GM18519 (cell line): ENCODE measurements around the gene CHI3L2.
"Not testable (repeated sequence)": the region's sequence is repeated elsewhere in the genome, so short reads cannot be mapped to it uniquely, and the experiment has no call there.

Experiments
- ATAC-seq: cut with Tn5 transposase; IDR thresholded peaks from one replicate; pipeline ENCODE4 v1.9.1; 2021; ENCODE audit warnings: mild to moderate bottlenecking, moderate library complexity; ENCODE audit not compliant: unreplicated experiment, low FRiP score

Gene CHI3L2

DNA sequence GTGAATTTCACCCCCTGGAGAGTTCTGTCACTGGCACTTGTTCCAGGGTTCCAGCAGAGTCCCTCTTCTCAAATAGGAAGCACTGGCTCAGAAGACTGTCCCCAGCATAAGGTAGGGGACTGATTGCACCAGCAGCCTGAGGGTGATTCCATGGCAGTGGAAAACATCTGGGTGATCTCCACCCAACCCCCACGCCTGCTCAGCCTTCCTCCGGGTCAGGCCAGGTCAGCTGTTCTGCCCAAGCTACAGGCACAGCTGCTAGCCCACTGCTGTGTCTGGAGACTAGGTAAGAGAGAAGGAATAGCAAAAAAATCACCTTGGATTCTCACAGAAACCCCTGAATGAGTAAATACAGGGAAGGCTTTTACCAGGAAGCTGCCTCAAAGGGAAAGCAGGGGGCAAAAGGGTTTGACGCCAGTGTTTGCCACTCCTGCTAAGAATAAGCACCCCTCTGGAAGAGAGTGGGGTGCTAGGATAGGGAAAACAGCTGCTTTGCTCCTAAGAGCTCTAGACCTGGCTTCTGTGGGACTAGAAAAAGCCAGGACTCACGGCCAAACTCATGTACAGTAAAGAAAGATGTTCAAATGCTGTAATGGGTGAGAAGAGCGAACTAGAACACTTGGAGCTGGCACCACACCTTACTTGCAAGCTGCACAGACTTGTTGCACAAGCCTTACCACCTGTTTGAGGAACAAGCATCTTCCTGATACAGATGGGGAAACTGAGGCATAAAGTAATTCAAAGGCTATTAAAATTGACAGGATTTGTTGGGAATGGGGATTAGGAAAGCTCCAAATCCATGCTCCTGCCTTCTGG is 26.0 kb upstream of the CHI3L2 start:
- ATAC-seq, result no peak

DNA sequence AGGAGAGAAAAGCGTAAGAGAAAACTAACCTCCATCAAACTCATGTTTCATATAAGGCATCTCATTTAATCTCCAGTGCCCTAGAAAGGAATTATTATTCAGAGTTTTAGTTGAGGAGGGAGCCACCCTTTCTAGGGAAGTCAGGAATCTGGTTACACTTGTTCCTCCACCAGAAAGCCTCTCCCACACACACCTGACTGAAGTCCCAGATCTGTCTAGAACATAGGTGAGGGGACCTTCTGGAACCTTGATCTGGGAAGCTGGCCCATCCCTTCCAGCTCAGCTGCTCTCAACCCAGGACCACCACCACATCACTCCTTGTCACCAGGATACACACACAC is 25.2 kb upstream of the CHI3L2 start:
- ATAC-seq, result no peak

DNA sequence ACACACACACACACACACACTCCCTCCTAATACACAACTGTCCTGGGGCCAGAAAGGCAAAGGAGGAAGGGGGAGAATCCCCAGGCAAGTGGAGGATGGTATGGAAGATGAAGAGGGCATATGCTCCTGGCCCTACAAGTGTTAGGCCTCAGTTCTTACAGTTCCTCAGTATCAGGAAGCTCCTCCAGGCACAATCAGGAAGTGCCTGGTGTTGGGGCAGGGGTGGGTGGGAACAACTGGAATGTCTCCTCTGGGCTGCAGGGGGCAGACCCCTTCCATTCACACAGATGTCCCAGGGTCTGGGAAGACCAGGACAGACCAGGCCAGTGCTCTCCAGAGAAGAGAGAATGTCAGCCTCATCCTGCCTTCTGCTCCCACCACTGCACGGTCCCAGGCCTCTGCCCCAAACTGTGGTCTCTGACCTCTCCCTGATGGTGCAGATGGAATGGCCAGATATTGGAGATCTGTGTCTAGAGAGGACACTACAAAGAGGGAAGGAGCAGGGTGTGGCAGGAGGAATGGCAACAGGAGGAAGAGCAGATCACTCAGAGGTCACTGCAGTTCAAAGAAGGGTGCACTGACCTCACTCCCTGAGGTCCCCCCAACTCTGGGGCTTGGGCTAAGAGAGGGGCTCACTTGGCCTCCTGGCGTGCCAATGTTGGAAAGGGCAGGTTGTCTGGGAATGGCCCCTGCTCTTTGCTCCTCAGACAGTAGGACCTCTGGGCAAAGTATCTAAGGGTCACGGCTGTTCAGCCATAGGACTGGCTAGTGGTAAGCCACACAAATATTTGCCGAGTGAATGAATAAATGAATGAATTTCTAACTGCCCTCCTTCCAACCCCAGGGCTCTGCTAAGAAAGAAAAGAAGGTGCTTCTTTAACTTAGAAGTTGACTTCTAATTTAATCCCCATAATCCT is 24.5 kb upstream of the CHI3L2 start:
- ATAC-seq, result no peak

DNA sequence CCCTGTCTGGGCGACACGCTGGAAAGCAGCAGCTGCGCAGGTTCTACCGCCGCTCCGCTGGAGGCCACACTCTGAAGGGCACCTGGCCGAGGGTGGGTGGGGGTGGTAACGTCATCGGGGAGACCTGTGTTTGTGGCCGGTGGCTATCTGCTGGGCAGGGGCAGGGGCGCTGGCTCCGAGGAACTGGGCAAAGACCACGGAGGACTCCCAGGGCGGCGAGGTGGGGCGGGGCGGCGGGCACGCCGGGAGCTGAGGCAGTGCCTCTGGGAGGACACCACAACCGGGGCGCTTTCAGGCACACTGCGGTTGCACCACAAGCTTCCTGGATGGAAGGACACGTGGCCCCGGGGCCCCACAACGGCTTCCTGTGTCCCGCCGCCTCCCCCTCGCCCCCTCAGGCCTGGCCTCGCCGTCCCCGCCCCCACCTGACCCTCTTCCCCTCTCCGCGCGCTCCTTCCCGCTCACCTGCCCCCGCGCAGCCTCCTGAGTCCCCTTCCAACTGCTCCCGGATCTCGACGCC is 23.8 kb upstream of the CHI3L2 start:
- peak; percentile 26 for ATAC-seq

DNA sequence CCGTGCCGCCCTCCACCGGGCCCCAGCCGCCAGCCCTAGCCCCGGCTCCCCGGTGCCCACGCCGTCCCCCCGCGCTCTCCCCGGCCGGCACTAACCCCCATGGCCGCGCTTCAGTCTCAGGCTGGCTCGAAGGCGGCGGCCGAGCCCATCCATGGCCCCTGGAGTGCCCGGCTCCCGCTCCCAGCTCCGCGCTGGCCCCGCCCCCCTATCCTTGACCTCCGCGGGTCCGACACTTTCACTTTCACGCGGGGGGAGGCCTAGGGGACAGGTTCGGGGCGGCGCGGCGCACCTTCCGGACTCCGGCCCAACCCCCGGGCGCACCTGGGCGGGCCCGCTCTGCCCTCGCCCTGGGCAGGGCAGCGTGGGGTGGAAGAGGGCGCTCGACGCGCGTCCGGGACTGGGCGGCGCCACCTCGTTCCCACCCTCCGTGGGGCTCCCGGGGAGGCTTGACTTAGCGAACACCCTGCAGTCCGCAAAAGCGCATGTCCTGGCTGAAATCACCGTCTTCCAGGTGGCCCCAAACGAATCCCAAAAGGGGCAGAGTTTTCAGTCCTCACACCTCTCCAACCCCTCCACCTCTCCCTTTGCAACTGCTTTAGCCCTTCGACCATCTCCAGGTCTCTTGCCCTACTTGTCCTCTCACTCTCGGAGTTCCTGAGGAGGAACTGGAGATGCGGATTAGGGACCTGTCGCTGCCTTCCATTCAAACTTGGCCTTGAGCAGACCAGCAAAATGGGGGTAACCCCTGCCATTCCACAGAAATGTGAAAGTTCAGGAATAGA is 23.1 kb upstream of the CHI3L2 start:
- ATAC-seq, result peak; percentile 52

DNA sequence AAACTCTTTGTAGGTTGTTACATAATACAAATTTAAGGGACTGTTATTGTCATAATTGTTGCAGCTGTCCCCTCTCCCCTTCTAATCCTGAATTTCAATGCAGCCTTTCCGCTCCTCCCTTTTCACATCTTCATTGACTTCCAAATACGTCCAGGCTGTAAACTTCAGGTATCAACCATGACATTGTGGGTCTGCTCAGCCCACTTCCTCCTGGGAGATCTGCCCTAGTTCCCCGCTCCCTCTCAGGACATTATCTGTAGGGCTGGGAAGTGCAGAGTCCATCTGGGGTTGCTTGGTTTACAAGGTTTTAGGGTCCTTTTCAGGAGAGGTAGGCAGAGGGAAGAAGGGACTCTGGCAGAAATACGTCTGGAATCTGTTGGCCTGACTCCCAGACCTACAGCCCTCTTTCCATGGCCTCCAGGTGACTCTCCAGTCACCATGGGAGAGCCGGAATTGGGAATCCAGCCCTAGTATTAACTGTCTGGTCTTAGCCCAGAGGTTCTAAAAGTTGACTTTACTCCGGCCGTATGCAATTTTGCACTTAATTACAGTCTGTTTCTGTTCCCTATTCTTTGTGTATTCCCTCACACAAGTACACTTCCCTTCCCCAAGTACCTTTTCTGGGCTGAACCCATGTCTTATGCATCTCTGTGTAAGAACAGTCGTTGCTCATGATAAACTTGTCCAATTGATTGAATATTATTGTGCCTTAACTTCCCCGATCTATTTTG is 22.4 kb upstream of the CHI3L2 start:
- ATAC-seq, result no peak

DNA sequence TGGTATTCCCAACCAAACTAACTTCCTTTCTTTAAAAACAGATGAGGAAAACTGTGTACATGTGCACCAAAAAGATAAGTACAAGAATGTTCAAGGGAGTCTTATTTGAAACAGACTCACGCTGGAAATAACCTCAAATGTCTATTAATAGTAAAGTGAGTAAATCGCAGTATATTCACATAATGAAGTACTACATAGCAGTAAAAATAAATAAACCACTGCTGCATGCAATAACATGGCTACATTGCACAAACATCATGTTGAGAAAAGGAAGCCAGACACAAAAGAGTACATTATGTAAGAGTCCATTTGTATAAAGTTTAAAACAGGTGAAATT is 21.8 kb upstream of the CHI3L2 start:
- no peak for ATAC-seq

DNA sequence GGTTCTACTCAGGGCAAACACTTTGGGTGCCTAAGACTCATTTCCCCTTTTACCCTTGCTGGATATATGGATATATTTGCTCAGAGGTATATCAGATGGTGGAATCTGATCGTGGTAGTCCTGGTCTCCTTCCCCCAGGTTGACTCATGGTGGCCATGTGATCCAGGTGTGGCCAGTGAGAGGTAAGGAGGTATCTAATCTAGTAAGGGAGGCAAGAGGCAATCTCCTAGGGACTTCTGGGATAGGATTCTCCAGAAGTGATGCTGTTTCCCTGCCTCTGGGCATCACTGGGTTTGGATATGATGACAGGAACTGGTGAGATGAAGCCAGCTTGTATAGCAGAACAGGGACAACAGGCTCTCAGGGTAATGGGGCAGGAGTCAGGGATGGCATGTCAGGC is 18.6 kb upstream of the CHI3L2 start:
- ATAC-seq, result no peak

DNA sequence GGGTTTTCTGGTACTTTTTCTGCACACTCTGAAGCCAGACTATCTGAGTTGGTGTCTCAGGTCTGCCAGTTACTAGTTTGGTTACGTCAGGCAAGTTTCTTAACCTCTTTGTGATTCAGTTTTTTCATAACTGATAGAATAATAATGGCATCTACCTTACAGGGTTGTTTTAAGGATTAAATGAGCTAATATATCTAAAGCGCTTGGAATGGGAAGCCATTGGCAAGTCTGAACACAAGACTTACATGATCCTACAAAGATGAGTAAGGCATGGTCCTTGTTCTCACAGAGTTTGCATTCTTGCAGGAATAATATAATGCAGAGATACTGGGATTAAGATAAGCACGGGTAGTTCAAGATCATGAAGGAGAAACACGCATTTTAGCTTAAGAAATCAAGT is 17.9 kb upstream of the CHI3L2 start:
- no peak for ATAC-seq

DNA sequence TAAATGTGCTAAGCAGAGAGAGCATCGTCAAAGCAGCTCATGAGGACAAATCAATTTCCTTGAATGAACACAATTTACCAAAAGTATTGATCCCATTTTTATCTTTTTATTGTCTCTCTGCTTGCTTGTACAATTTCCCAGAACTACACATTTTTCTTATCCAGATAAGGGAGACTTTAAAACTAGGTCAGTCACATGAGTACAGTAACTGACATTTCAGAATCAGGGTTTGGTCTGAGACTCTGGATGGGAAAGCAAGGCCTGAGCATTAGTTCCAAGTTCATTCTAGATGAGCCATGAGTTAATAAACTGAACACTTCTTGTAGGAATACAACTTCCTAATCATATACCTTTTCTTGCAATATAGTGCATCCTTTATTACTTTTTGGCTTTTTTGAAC is 15.6 kb upstream of the CHI3L2 start:
- ATAC-seq, result no peak

DNA sequence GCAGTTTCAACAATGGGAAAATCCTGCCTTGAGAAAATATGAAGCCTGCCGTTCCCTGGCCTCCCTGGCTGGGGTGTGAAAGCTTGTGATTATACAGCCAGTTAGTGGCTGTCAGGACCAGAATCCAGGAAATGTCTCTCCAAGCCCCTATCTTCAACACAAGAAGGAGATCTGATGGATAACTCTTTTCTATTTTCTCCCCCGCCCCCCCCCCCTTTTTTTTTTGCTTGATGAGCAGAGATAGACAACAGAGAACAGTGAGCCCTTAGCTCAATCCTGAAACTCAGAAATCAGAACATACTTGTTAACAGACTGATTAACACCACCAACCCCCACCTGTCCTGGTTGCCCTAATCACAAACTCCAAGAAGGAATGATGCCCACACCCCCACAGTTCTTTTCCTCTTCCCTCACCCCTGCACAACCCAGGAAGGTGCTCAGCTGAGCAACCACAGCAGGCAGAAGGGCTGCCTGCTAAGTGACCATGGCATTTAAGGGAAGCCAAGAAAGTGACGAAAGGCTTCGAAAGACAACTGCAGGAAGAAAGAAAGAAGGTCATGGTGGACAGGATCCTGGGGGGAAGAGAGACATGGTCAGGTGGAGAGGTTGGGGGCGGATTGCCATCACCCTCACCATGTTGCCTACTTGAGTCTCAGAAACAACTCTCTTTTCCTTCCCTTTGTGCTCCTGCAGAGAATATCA is 14.7 kb upstream of the CHI3L2 start:
- ATAC-seq, result no peak

DNA sequence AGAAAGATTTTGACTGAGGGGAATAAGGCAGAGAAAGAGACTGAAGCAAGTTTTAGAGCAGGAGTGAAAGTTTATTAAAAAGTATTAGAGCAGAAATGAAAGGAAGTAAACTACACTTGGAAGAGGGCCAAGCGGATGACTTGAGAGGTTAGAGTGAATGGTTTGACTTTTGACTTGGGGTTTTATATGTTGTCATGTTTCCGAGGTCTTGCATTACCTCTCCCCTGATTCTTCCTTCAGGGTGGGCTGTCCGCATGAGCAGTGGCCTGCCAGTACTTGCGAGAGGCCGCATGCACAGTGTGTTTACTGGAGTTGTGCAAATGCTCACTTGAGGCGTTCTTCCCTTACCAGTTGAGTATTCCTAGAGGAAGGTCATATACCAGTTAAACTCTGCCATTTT is 14.1 kb upstream of the CHI3L2 start:
- no peak for ATAC-seq

DNA sequence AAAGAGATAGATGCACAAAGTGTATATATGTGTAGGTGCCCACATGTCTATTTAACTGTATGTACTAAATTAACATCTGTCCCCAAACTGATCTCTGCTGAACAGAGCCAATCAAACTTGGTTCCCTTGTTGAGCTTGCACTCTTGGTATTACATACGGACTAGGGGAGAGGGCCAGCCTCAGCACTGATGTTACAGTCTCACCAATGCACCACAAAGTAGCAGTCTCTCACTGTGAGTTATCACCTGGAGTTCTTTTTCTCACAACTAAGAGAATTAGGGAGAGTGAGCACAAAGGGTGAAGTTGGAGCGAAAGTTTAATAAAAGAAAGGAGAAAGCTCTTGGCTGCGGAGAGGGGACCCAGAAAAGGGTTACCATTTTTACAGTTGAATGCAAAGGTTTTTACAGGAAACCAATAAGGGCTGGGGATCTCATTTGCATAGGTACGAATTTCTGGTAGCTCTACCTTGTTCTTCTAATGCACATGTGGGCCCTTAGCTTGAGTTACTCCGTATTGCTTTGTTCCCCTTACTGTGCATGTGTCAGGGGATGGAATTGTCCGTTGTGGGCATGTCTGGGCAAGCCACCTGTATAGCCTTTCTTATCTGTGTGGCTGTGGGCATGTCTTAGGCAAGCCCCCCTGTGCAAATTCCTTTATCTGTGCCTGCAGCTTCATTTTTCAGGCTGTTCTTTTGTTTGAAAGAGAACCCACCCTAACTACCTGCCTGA is 13.3 kb upstream of the CHI3L2 start:
- ATAC-seq, result no peak

DNA sequence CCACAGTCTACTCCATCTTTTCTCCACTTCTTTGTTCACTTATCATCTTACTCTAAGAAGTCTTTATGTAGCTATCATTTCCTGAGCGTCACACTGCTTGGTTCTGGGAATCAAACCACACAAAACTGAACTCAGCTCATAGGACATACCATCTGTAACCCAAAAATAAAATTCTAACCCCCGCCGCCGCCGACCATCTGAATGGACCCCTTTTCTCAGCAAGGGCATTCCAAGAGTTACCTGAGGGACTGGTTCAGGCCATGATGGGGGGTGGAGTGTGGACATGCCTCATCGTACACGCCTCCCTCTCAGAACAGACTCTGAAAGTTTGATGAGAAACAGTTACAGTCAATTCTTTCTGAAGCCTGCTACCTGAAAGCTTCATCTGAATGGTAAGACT is 12.6 kb upstream of the CHI3L2 start:
- no peak for ATAC-seq

DNA sequence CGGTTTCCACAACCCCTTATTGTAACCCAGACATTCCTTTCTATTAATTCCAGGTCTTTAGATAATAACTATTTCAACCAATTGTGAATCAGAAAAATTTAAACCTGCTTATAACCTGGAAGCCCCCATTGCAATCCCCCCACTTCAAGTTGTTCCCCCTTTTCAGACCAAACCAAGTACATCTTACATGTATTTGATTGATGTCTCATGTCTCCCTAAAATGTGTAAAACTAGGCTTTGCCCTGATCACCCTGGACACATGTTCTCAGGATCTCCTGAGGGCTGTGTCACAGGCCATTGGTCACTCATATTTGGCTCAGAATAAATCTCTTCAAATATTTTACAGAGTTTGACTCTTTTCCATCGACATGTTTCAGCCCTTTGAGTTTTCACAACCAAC is 12.2 kb upstream of the CHI3L2 start:
- ATAC-seq, result not testable (repeated sequence)

DNA sequence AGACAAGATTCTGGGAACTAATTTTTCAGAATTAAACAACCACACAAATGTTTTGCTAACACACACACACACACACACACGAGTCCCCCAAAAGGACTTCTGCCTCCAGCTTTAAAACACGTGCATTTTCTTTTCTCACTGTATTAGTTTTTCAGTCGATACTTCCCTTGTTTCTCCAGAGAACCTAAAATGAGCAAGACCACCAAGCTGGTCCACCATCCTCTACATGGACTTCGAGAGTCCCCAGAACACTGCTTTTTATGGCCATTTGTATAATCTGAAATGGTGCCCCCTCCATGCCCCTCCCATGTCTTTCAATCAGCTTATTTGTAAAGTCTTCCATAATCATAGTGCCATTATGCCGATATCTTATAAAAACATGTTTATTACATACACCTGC is 10.8 kb upstream of the CHI3L2 start:
- no peak for ATAC-seq

DNA sequence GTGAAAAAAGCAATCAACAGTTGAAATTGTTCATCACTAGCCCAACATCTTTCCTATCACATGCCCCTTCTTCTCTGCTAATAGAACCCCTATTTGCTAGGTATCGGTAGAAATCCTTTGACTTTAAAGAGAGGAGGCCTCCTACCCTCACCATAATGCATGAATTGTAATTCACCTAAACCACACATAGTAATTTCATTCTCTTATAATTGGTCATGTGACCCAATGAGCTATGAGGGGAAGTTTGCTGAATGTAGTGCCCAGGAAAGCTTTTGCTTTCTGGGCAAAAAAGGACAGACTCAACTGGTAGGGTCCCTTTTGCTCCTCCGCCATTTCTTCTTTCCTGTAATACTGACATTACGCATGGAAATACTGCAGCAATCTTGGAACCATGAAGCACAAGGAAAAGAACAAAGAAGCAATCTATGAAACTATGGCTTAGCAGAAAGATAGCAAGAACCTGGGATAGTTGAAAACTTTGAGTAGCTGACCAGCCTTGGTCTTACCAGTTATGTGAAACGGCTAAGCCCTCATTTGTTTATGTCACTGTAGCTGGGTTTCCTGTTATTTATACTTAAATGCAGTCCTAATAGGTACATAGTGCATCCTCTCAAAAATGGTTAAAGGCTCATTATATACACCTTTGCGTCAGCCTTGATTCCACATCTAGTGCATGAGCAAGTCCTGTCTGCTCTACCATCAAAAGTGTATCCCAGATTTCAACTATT is 10.2 kb upstream of the CHI3L2 start:
- no peak for ATAC-seq
